ENCODE measurements around the gene BTG1.

BTG1 gene

GRCh38 chr12:92133795-92134637 is 11.6 kb downstream of the BTG1 start:
- DNase-seq (ENCODE audit: low read depth) = no peak

GRCh38 chr12:92133171-92133570 is 12.5 kb downstream of the BTG1 start:
- DNase-seq (ENCODE audit: low read depth) = no peak

GRCh38 chr12:92132288-92132687 is 13.4 kb downstream of the BTG1 start:
- DNase-seq (ENCODE audit: low read depth) = no peak

GRCh38 chr12:92130999-92131398 is 14.6 kb downstream of the BTG1 start:
- no peak for DNase-seq (ENCODE audit: low read depth)

- no peak for DNase-seq (ENCODE audit: low read depth)
Observed at GRCh38 chr12:92129609-92130008, 16.0 kb downstream of the BTG1 start.

GRCh38 chr12:92128612-92129011 is 17.0 kb downstream of the BTG1 start:
- DNase-seq (ENCODE audit: low read depth) = no peak

GRCh38 chr12:92124689-92125029 is 21.0 kb downstream of the BTG1 start:
- DNase-seq (ENCODE audit: low read depth) = no peak

GRCh38 chr12:92123780-92124688 is 21.6 kb downstream of the BTG1 start:
- no peak for DNase-seq (ENCODE audit: low read depth)

GRCh38 chr12:92122941-92123779 is 22.5 kb downstream of the BTG1 start:
- DNase-seq (ENCODE audit: low read depth) = no peak

GRCh38 chr12:92121826-92122225 is 23.8 kb downstream of the BTG1 start:
- DNase-seq (ENCODE audit: low read depth) = no peak

GRCh38 chr12:92118826-92119536 is 26.7 kb downstream of the BTG1 start:
- DNase-seq (ENCODE audit: low read depth) = no peak

- DNase-seq (ENCODE audit: low read depth) = no peak
Observed at GRCh38 chr12:92114834-92115233, 30.8 kb downstream of the BTG1 start.

GRCh38 chr12:92111256-92111655 is 34.4 kb downstream of the BTG1 start:
- DNase-seq (ENCODE audit: low read depth) = no peak

- DNase-seq (ENCODE audit: low read depth) = no peak
Observed at GRCh38 chr12:92110083-92110640, 35.5 kb downstream of the BTG1 start.

- DNase-seq (ENCODE audit: low read depth) = no peak
Observed at GRCh38 chr12:92109613-92110012, 36.0 kb downstream of the BTG1 start.

- no peak for DNase-seq (ENCODE audit: low read depth)
Observed at GRCh38 chr12:92108651-92109050, 37.0 kb downstream of the BTG1 start.

GRCh38 chr12:92107621-92108131 is 38.0 kb downstream of the BTG1 start:
- DNase-seq (ENCODE audit: low read depth) = no peak

GRCh38 chr12:92107094-92107493 is 38.6 kb downstream of the BTG1 start:
- no peak for DNase-seq (ENCODE audit: low read depth)

GRCh38 chr12:92105676-92106075 is 40.0 kb downstream of the BTG1 start:
- no peak for DNase-seq (ENCODE audit: low read depth)

GRCh38 chr12:92105110-92105509 is 40.5 kb downstream of the BTG1 start:
- DNase-seq (ENCODE audit: low read depth) = no peak

GRCh38 chr12:92102606-92103005 is 43.0 kb downstream of the BTG1 start:
- no peak for DNase-seq (ENCODE audit: low read depth)

Measured in HS-27A (cell line).